Activated naive CD4-positive, alpha-beta T cell treated with anti-CD3 and anti-CD28 coated beads for 36 hours (primary cell): ENCODE measurements around the gene NBPF15. TPM values are rescaled to one million over a fixed set of nuclear protein-coding genes. Genes with fewer than 3 reads are reported as not detected.
"Not testable (repeated sequence)": the region's sequence is repeated elsewhere in the genome, so short reads cannot be mapped to it uniquely, and the experiment has no call there.

ENCODE experiments used
- CTCF ChIA-PET: fragments of 350-600 bp; sonication (Branson Sonifier 250); formaldehyde crosslinking; loops from one replicate; lab custom pipeline; 2021; ENCODE audit warnings: antibody characterized with exemption; lab: Charles Lee
- DNase-seq: peaks from one replicate; pipeline ENCODE4 v3.0.0-alpha.2; 2020
- H3K27ac Mint-ChIP-seq: one replicate; pipeline ENCODE4 v1.8.0; 2021; ENCODE audit warnings: mild to moderate bottlenecking, mixed read lengths
- H3K27me3 Mint-ChIP-seq: one replicate; pipeline ENCODE4 v1.8.0; 2021; ENCODE audit warnings: low read depth, mixed read lengths
- H3K36me3 Mint-ChIP-seq: one replicate; pipeline ENCODE4 v1.8.0; 2021; ENCODE audit warnings: low read depth, mixed read lengths
- H3K4me1 Mint-ChIP-seq: one replicate; pipeline ENCODE4 v1.8.0; 2021; ENCODE audit warnings: low read depth, mixed read lengths
- H3K4me3 Mint-ChIP-seq: one replicate; pipeline ENCODE4 v1.8.0; 2021; ENCODE audit warnings: mild to moderate bottlenecking, moderate library complexity, mixed read lengths
- H3K9me3 Mint-ChIP-seq: one replicate; pipeline ENCODE4 v1.8.0; 2021; ENCODE audit warnings: mixed read lengths
- intact Hi-C: fragments of 100-400 bp; cut with micrococcal nuclease; formaldehyde crosslinking; loops from one replicate; pipeline ENCODE4 v1.15.1; 2023
- total RNA-seq, 2 experiments: library from RNA; stranded (reverse); gene quantifications; one replicate each; pipeline ENCODE4 v1.2.3, GENCODE V29; 2021

Gene NBPF15, protein sequence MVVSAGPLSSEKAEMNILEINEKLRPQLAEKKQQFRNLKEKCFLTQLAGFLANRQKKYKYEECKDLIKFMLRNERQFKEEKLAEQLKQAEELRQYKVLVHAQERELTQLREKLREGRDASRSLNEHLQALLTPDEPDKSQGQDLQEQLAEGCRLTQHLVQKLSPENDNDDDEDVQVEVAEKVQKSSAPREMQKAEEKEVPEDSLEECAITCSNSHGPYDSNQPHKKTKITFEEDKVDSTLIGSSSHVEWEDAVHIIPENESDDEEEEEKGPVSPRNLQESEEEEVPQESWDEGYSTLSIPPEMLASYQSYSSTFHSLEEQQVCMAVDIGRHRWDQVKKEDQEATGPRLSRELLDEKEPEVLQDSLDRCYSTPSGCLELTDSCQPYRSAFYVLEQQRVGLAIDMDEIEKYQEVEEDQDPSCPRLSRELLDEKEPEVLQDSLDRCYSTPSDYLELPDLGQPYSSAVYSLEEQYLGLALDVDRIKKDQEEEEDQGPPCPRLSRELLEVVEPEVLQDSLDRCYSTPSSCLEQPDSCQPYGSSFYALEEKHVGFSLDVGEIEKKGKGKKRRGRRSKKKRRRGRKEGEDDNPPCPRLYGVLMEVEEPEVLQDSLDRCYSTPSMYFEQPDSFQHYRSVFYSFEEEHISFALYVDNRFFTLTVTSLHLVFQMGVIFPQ
- total RNA-seq = 10 to 100 TPM; 47.0 to 48.4 TPM

DNA sequence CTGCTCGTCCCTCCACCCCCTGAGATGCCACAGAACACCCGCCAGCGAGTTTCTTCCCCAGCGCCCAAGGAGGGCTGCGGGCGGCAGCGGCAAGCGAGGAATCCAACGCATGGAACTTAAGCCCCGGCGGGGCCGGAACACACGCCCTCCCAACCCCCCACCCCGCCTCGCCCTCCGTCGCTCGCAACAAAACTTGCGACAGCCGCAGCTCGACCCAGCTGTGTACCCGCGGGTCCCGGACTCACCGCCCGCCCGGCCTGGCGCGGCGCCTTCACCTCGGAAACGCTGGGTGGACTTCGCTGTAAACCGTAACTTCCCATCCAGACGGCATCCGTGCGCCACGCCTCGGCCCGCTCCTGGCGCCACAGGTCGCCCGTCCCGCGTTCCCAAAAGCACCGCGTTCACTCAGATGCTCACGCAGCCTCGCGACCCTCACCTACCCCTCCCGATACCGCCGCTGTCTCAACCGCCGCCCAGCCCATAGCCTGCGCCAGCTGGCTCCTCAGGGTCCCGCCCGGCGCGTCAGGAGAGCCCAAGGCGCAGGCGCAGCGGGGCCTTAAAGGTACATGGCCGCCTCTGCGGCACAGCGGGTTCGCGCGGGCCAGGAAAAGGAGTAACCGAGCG is at the start of gene NBPF15:
Gene NBPF15 (minus strand): TSS at position 534 of the 624 bp plus-strand sequence. CDS start 21,666 bp downstream, outside the sequence.
- peak; percentile 72 for DNase-seq
- H3K36me3 Mint-ChIP-seq, H3K9me3 Mint-ChIP-seq, intact Hi-C loops, H3K27me3 Mint-ChIP-seq, H3K4me1 Mint-ChIP-seq, CTCF ChIA-PET: not testable (repeated sequence)
- H3K4me3 Mint-ChIP-seq = peak within 1 kb of the TSS; percentile 98
- H3K27ac Mint-ChIP-seq = peak within 1 kb of the TSS; percentile 90

DNA sequence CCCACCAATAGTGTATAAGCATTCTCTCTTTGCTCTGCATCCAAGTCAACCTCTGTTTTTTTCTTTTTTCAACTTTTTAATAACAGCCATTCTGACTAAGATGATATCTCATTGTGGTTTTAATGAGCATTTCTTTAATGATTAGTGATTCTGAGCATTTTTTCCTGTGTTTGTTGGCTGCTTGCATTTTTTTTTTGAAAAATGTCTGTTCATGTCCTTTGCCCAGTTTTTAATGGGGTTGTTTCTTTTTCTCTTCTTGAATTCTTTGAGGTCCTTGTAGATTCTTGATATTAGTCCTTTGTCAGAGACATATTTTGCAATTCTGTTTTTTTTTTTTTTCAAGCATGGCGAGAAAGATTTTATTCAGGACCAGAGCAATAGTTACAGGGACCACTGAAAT is 35.0 kb upstream of the NBPF15 start:
- H3K36me3 Mint-ChIP-seq, intact Hi-C loops, DNase-seq, H3K4me3 Mint-ChIP-seq, H3K9me3 Mint-ChIP-seq, H3K27ac Mint-ChIP-seq, CTCF ChIA-PET, H3K27me3 Mint-ChIP-seq, H3K4me1 Mint-ChIP-seq: not testable (repeated sequence)

DNA sequence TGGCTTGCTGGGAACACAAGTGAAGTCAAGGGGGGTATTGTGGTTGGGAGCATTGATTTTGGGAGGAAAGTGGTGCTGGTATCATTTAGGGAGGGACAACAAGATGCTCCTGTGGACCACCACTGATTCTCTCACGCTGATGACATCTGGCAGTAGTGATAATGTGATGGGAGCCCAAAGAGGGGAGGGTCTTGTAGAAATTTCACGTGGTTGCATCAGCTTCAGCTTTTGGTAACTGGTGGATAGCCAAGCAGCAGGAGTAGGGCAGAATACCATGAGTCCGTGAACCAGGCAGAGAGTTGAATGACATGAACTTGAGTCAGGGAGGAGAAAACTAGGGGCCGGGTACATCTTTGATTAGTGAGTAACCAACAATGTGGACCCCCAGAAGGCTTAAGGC is 32.7 kb upstream of the NBPF15 start:
- H3K9me3 Mint-ChIP-seq, CTCF ChIA-PET, intact Hi-C loops, DNase-seq, H3K4me3 Mint-ChIP-seq, H3K27me3 Mint-ChIP-seq, H3K27ac Mint-ChIP-seq, H3K4me1 Mint-ChIP-seq, H3K36me3 Mint-ChIP-seq: not testable (repeated sequence)

DNA sequence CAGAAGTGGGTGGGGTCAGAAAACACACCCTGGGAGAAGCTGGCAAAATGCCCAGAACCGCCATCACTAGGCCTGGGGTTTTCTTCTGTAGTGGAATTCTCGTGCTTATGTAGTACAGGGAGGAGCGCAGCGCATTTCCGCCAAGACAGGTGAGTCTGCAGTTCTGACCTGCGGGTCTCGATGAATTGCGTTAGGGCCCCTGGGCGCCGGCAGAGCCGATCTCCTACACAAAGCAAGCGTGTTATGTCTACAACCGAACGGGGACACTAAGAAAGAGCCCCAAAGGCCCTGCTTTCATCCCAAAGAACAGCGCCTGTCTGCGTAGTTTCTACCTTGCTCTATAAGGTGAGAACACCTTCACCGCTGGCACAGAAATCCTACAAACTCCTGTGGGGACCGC is 28.9 kb upstream of the NBPF15 start:
- CTCF ChIA-PET, H3K27ac Mint-ChIP-seq, intact Hi-C loops, H3K27me3 Mint-ChIP-seq, H3K4me1 Mint-ChIP-seq, H3K36me3 Mint-ChIP-seq, H3K9me3 Mint-ChIP-seq: not testable (repeated sequence)
- DNase-seq = peak; percentile 23
- peak overlapping the region; percentile 63 for H3K4me3 Mint-ChIP-seq

DNA sequence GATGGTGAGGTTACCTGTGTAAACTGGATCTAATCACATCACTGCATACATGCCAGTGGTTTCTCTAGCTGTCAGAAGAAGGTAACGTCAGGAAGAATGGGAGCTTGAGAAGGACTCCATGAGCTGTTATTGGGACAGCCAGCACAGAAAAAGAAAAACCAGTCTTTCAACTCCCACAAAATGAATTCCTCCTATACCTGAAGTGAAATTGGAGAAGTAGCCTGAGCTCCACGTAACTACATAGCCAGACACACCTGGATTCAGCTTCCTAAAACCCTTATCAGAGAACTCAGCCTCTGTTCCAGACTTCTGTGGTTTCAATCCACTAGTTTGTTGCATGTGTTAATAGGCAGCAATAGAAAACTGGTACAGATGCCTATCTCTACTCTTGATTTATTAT is 25.5 kb upstream of the NBPF15 start:
- CTCF ChIA-PET, DNase-seq, intact Hi-C loops, H3K9me3 Mint-ChIP-seq, H3K4me3 Mint-ChIP-seq, H3K36me3 Mint-ChIP-seq, H3K27ac Mint-ChIP-seq, H3K4me1 Mint-ChIP-seq, H3K27me3 Mint-ChIP-seq: not testable (repeated sequence)

DNA sequence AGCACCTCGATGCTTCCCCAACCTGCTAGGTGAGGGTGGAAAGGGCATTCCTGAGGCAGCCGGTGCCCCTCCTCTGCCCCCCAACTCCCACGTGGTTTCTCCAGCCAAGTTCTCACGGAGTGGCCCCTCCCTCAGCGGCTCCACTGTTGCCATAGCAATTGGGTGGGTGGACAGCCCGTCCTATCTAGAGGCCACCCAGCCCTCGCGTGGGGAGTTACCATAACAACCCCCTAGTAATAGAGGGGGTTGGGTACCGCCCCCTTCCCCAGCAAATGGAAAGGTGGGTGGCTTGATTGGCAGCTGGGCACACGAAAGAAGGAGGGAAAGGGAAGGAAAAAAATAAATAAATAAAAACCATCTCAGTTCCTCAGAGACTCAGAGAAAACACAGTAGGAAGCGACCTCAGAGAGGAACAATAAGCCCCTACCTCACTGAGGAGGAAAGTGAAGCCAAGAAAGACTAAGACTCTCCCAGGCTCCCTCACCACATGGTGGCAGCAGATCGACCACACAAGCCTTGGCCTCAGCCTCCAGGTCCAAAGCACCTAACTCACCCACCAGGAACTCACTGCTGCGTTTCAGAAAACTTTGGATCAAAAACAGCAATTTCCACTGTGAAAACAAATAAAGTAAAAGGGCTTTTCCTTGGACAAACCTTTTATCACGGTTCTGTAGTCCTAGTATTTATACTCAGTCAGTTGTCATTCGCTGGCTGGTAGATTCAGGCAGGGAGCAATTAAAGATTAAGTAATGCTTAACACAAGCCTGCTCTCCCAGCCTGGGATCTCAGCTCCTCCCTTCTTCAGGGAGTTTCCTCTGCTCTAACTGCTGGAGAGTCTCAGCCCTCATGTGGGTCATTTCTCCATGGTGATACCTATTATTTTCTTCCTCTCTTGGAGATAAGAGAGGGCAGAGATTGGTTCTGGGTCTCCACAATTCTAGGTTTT is 23.9 kb upstream of the NBPF15 start:
- H3K36me3 Mint-ChIP-seq, H3K27ac Mint-ChIP-seq, CTCF ChIA-PET, H3K4me3 Mint-ChIP-seq, DNase-seq, intact Hi-C loops, H3K9me3 Mint-ChIP-seq, H3K4me1 Mint-ChIP-seq, H3K27me3 Mint-ChIP-seq: not testable (repeated sequence)

DNA sequence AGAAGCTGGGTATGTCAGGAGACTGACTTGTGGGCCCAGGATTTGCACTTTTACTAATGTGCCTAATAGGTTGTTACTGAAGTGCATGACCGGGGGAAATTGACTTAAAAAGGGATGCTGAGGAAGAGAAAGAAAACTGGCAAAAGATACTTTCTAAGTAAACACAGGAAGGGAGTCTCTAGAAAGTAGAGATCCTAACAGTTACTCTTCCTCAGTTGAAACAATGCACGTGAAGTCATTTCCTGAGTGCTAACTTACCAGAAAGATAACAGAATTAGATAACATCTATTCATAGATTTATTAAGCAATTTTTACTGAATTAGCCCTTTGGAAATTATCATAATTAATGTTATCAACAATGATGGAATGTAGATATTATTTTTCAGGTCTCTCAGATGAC is 12.4 kb upstream of the NBPF15 start:
- DNase-seq, H3K4me1 Mint-ChIP-seq, H3K27ac Mint-ChIP-seq, H3K4me3 Mint-ChIP-seq, H3K9me3 Mint-ChIP-seq, H3K36me3 Mint-ChIP-seq, CTCF ChIA-PET, H3K27me3 Mint-ChIP-seq, intact Hi-C loops: not testable (repeated sequence)

DNA sequence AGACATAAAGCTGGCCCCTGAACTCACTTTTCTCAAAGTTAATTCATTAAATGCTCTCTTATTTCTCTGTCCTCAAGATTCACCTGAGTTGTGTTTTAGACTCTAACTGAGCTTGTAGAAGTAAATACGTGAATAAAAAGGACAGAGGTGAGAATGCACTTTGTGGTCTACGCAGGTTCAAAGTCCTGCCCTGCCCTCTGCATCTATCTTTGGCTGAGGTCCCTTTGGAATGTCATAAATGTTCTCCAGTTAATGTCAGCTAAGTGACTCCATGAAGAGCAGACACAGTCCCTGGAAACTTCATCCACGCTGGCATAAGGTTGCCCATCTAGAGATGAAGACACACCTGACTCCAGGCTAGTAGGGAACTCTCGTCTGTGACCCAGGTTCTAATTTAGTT is 10.0 kb upstream of the NBPF15 start:
- intact Hi-C loops, H3K4me3 Mint-ChIP-seq, DNase-seq, H3K27me3 Mint-ChIP-seq, CTCF ChIA-PET, H3K4me1 Mint-ChIP-seq, H3K36me3 Mint-ChIP-seq, H3K27ac Mint-ChIP-seq, H3K9me3 Mint-ChIP-seq: not testable (repeated sequence)

DNA sequence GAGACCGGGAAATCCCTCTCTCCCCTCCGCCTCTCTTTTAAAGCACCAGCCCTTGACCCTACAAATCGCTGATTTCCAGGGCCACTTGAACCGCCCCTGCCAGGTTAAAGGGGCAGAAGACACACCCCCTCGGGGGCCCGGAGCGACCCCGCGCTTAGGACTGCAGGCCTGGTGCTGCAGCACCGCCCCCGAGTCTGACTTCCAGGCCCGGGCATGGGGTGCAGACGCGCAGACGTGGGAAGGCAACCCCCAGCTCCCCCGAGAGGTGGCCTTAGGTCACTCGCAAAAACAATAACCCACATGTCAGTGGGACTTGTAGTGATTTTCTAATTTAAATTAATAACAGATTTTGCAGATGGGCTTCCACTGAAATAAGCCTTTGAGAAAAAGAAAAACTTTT is 309 bp upstream of the NBPF15 start:
- not testable (repeated sequence) for H3K27ac Mint-ChIP-seq, H3K4me1 Mint-ChIP-seq

DNA sequence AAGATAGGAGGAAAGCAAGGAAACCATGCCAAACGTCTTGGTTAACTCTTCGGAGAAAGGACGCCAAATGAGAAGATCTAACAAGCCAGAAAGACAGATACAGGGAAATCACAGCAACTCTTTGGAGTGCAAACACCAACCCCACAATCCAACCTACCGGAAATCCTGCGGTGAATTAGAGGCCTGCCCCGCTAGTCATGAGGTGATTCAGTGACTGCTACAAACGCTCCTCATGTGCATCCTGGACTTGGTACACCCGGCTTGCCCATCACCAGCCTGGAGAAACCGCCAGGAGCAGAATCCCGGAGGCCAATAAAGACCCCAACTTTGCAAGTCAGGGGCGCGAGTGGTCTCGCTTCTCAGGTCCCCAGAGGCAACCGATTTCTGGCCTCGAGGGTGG is 783 bp downstream of the NBPF15 start:
- H3K4me1 Mint-ChIP-seq, CTCF ChIA-PET, H3K27me3 Mint-ChIP-seq, H3K27ac Mint-ChIP-seq, H3K36me3 Mint-ChIP-seq, H3K9me3 Mint-ChIP-seq, intact Hi-C loops: not testable (repeated sequence)
- DNase-seq = peak; percentile 62
- H3K4me3 Mint-ChIP-seq = peak overlapping the region; percentile 98

More for the DNA sequence above, 309 bp upstream of the NBPF15 start:
- H3K36me3 Mint-ChIP-seq, DNase-seq, CTCF ChIA-PET, H3K9me3 Mint-ChIP-seq, H3K27me3 Mint-ChIP-seq, intact Hi-C loops: not testable (repeated sequence)
- H3K4me3 Mint-ChIP-seq = peak overlapping the region; percentile 98

DNA sequence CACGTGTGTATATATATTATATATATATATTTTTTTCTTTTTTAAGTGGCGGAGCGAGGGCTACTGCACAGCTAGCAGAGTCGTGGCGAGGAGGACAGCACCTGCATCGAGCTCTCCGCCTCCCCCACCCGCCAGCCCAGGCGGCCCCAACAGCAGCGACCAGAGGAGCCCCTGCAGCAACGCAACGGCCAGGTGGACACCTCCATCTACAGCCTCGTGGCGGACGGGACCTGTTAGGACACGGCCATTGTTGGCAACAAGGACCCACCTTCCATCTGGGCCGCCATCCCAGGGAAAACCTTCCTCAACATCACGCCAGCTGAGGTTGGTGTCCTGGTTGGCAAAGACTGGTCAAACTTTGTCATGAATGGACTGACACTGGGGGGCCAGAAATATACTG is 19.1 kb downstream of the NBPF15 start:
- H3K27me3 Mint-ChIP-seq, H3K9me3 Mint-ChIP-seq, DNase-seq, intact Hi-C loops, H3K4me1 Mint-ChIP-seq, CTCF ChIA-PET, H3K36me3 Mint-ChIP-seq, H3K27ac Mint-ChIP-seq, H3K4me3 Mint-ChIP-seq: not testable (repeated sequence)

DNA sequence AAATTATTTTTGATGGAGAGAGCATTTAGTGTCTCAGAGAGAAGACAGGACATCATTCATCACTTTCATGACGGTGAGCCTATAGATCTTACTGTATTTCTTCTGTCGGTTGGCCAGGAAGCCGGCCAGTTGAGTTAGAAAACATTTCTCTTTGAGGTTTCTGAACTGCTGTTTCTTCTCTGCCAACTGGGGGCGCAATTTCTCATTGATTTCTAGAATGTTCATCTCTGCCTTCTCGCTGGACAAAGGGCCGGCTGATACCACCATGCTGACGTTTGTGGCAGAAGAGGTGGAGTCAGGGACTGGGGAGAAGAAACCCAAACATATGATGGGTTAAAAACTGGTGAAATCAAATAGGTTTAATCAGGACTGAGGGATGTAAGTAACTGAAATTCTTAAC is 21.7 kb downstream of the NBPF15 start:
- intact Hi-C loops, CTCF ChIA-PET, H3K4me3 Mint-ChIP-seq, H3K27ac Mint-ChIP-seq, H3K4me1 Mint-ChIP-seq, H3K36me3 Mint-ChIP-seq, H3K9me3 Mint-ChIP-seq, H3K27me3 Mint-ChIP-seq: not testable (repeated sequence)
- DNase-seq = peak; percentile 42
